Motor neuron (in vitro differentiated cells): Measurements from ENCODE around the gene DLG3. TPM values are rescaled to one million over a fixed set of nuclear protein-coding genes. Genes with fewer than 3 reads are reported as not detected.

Experiments used
- ATAC-seq, 8 experiments: fragments of 200-7000 bp; cut with Tn5 transposase; replicated peaks in 6 of 8; 2 replicates each; pipeline ENCODE4 v1.8.0; 2021; ENCODE audit warnings: mild to moderate bottlenecking in 8 of 8, moderate library complexity in 8 of 8
- H3K27ac ChIP-seq, 2 donors: fragments of 250-450 bp; sonication (Bioruptor Pico); 2 replicates each; pipeline ENCODE4 v1.9.0; 2021; ENCODE audit warnings: antibody characterized with exemption in 2 of 2, mild to moderate bottlenecking in 2 of 2, moderate library complexity in 1 of 2
- H3K4me1 ChIP-seq, 2 donors: fragments of 250-450 bp; sonication (Bioruptor Pico); replicated peaks in 1 of 2; 2 replicates each; pipeline ENCODE4 v1.6.1; 2021; ENCODE audit warnings: antibody characterized with exemption in 2 of 2, mild to moderate bottlenecking in 2 of 2, moderate library complexity in 1 of 2
- H3K4me3 ChIP-seq, 5 donors: fragments of 250-450 bp; sonication (Bioruptor Pico); 2 replicates each; pipeline ENCODE4 v1.9.0; 2021; ENCODE audit warnings: antibody characterized with exemption in 5 of 5, mild to moderate bottlenecking in 5 of 5, moderate library complexity in 4 of 5
- WGBS, 10 experiments: fragments of 450-650 bp; shearing (Covaris generic); methylation state at CpG; one replicate each; pipeline ENCODE4 v1.0.0; 2022; 5-methylcytosine and 5-hydroxymethylcytosine counted together
- in situ Hi-C, 9 experiments: fragments of 400-800 bp; cut with MboI; loops; one replicate each; pipeline ENCODE4 v1.15.0; 2021; ENCODE audit warnings: low sequenced_read_pairs in 9 of 9, low pct_unique_long_range_greater_than_20kb in 2 of 9; ENCODE audit not compliant: unreplicated experiment in 9 of 9
- total RNA-seq, 8 experiments: library from RNA; unstranded; fragments of 300-600 nt; gene quantifications; 2 replicates each; pipeline versions ENCODE4 v1.2.3 to v1.2.4, GENCODE V29; 2022

The DLG3 gene
- total RNA-seq, 8 experiments from 2014 or later = 0.61 to 28.7 (median 16.4) TPM

DNA sequence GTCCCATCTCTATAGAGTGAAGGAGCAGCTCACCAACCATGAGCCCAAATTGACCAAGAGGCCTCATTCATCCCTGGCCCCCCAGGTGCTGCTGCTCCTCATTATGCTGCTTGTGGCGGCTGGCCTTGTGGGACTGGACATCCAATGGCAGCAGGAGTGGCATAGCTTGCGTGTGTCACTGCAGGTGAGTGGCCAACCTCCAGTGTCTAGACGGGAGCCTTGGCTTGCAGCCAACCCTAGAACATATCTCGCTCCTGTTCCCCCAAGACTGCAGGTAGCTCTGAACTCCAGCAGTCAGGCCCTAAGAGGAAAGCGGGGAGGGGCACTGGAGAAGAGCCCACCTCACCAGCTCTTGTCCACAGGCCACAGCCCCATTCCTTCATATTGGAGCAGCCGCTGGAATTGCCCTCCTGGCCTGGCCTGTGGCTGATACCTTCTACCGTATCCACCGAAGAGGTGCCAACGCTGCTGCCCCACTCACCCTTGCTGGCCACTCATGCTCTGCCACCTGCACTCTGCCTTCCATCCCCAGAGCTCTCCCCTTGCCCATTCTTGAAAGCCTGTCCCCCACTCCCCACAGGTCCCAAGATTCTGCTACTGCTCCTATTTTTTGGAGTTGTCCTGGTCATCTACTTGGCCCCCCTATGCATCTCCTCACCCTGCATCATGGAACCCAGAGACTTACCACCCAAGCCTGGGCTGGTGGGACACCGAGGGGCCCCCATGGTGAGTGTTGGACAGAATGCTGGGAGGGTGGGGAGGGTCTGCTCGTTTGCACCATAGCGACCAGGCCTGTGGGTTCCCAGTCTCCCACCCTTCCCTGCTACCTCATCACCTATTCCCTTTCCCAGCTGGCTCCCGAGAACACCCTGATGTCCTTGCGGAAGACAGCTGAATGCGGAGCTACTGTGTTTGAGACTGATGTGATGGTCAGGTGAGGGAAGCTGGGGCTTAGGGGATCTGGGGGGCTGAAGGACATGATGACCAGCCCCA, 18.1 kb upstream of the DLG3 start:
- H3K4me1 ChIP-seq = peaks cover 25 to 26% of the 10 kb centered on the region in 2 donors
- no peak overlapping the region for H3K27ac ChIP-seq
- 52% methylated on average over 11 of the region's 15 CpGs; no CpG with 5 or more reads in 9 of the 10 experiments for WGBS, 10 experiments
- H3K4me3 ChIP-seq = no peak overlapping the region
- no peak for ATAC-seq
- in situ Hi-C loops = no loop called here

DNA sequence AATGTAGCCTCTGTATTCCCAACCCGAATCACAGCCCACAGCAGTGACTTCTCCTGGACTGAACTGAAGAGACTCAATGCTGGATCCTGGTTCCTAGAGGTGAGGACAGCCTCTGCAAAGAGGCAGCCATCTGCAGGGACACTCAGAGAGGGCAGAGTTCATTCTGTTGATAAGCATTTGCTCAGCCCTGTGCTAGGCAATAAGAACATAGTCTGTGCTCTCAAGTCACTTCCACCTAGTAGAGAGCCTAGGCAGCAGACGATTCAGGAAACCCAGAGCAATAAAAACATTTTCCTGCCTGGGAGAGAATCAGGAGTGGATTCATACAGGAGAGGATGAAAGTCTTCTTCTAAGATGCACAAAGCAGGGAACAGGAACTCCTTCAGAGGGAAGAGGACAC, 17.3 kb upstream of the DLG3 start:
- H3K4me3 ChIP-seq = no peak overlapping the region
- no peak overlapping the region for H3K27ac ChIP-seq
- peaks cover 17 to 20% of the 10 kb centered on the region in 2 donors for H3K4me1 ChIP-seq
- 16% methylated on average over 2 of the region's 2 CpGs; no CpG with 5 or more reads in 9 of the 10 experiments for WGBS, 10 experiments
- in situ Hi-C loops = no loop called here
- ATAC-seq = no peak

DNA sequence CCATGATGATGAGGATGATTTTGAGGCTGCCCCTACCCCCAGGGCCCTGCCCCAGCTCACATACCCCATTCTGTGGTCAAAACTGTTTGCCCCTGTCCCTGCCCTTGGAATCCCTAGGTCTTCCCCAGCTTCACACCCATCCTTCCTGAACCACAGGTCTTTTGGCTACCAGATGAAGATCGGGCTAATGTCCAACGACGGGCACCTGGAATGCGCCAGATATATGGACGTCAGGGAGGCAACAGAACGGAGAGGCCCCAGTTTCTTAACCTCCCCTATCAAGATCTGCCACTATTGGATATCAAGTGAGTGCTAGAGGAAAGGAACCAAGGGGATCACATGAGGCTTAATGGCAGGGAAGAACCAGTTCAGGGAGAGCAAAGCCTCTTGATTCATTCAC, 14.9 kb upstream of the DLG3 start:
- no peaks in the 10 kb centered on the region for H3K4me1 ChIP-seq
- in situ Hi-C loops = no loop called here
- no peak overlapping the region for H3K4me3 ChIP-seq
- ATAC-seq = no peak
- no peak overlapping the region for H3K27ac ChIP-seq
- WGBS, 10 experiments = 76 to 88% methylated on average over 4 of the region's 6 CpGs; no CpG with 5 or more reads in 8 of the 10 experiments

DNA sequence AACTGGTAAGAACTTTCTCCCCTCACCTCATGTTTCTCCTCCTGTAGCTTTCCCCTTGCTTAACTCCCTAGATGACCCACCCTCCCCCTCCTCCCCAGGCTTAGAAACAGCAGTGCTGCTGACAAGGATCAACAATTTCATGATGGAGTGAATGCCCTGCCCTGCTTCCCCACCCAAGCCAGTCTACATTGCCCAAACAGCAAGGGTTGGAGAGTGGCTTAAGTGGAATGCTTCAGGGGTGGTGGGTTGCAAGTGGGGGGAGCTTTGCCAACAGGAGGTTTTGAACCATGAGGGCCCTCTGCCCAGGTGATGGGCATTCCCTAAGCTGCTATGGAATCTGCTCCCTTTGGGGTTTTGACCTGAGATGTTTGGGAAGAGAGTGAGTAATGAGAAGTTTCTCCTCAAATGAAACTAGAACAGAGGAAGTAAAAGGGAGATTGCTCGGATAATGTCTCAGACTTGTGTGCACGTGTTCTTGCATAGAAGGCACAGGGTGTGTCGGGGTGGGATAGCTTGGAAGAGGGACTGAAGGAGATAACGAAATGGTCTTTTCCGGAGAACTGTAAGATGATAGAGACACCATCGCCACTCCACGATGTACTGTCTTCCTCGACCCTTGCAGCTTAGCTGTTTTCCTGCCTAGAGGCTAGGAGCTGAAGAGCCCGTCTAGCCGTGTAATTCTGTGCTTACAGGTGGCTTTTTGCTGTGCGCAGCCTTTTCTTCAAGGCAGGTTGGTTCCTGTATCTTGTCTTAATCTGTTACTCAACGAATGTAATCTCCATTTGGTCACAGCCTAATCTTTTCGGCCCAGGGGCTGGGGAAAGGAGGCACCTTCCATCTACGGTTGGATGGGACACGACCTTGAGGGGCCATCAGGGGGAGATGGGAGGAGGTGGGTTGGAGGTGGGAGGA, 11.4 kb upstream of the DLG3 start:
- in situ Hi-C loops = no loop called here
- ATAC-seq = no peak
- WGBS, 10 experiments = 54 to 74% (median 63%) methylated on average over 3 to 9 of the region's 15 CpGs; no CpG with 5 or more reads in 6 of the 10 experiments
- peaks cover 13 to 19% of the 10 kb centered on the region in 2 donors for H3K4me1 ChIP-seq
- peak overlapping the region; percentile 52 to 61 (median 56) for H3K4me3 ChIP-seq
- H3K27ac ChIP-seq = no peak overlapping the region

DNA sequence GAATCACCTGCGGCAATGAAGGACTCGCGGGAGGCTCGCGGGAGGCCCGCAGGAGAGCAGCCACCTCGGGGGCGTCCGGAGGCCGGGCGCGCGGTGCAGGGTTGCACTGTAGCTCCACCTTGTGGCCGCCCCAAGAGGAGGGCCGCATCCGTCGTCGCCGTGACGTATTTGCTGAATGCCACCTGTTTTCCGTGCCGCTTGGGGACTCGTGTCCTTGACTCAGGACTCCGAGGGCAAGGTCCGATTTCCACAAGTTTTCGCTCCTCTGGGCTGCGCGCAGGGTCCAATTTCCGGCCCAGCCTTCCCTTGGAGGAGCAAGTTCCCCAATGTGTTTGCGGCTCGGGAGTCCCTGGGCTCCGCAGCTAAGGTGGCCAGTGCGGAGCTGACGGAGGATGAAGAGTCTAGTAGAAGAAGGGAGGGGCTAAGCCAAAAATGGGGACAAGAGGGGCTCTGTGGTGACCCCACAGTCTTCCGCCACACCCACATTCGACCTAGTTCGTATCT, 10.7 kb upstream of the DLG3 start:
- Histone ChIP-seq H3K4me1 (peaks cover 13 to 19% of the 10 kb centered on the region in 2 donors), H3K27ac (peak overlapping the region in 1 of 2 donors; percentile 51), H3K4me3 (peak overlapping the region; percentile 52 to 61 (median 56))
- in situ Hi-C loops = no loop called here
- ATAC-seq = peak; percentile 58 to 76 (median 64)
- WGBS, 10 experiments = 0 to 7% methylated on average over 1 to 3 of the region's 37 CpGs; no CpG with 5 or more reads in 8 of the 10 experiments

DNA sequence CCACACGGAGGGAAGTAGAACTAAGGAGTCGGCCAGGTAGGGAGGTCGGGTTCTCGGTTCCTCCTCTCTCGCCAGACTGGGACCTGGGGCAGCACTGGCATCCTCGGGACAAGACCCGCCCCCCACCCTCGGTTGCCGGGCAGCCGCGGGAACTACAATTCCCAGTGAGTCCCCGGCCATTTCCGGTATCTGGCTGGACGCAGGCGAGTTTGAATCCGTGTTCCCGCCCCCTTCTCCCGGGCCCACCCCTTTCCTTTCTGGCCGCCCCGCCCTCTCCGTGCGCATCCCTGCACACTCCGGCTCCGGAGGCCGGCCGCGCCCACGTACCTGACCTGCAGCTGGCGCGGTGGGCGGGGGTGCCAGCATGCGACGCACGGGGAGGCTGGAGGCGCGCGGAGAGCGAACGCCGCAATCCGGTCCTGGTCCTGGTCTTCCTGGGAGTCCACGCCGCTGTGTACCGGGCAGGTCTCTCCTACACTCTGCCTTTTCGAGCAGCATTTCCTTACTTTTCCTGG, 10.2 kb upstream of the DLG3 start:
- 56% methylated on average over 10 of the region's 45 CpGs; no CpG with 5 or more reads in 9 of the 10 experiments for WGBS, 10 experiments
- H3K4me1 ChIP-seq = peaks cover 13 to 19% of the 10 kb centered on the region in 2 donors
- in situ Hi-C loops = no loop called here
- peak; percentile 79 to 91 (median 85) for ATAC-seq
- H3K4me3 ChIP-seq = peak overlapping the region; percentile 52 to 61 (median 56)
- peak overlapping the region in 1 of 2 donors; percentile 51 for H3K27ac ChIP-seq

DNA sequence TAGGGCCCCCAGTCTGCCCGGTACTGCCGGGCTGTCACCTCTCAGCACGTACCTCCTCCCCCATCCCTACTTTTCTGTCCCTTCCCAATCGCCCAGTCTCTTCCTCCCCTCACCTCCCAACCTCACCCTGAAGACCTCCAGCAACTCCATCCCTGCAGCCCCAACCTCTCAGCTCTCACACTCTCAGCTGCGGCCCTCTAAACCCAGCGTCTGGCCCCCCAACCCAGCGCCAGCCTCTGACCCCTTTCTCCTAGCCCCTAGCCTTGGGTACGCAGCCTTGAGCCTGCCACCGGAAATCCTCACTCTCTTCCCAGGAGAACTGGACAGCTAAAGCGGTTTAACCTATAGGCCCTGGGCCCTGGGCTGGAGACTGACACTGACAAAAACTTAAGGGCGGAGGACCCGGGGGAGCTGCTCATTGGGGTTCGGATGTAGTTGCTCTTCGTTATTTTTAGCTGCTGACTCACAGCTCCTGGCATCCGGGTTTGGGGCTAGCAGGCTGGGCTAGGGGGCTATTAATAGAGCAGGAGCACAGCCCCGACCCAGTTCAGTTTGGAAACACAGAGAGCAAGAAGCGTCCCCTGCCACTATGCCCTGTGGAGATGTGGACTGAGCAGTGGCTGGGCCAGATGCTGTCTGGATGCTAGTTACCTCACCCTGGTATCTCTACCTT, 9.6 kb upstream of the DLG3 start:
- in situ Hi-C loops = no loop called here
- ATAC-seq = peak in 4 of 8 experiments; percentile 1 to 5 (median 4)
- Histone ChIP-seq H3K4me1 (peaks cover 13 to 19% of the 10 kb centered on the region in 2 donors), H3K4me3 (peak overlapping the region; percentile 52 to 61 (median 56)), H3K27ac (no peak overlapping the region)
- 0% methylated on average over 2 of the region's 17 CpGs; no CpG with 5 or more reads in 9 of the 10 experiments for WGBS, 10 experiments

DNA sequence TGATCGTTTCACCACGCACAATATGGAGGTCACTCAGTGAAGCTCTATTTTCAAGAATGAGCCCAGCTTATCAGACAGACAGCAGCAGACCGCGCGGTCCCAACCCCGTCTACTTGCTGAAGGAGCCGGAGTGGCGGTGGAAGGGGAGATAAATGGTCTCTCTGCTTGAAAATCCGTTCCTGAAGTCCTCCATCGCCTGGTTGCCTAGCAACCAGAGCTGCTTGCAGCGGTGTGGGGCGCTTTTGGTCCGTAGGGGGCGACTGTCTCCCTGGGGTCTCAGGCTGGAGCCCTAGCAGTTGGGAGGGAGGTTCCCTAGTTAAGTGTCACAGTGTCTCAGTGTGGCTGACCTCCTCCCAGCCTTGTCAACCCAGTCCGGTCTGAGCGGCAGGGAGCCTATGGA, 8.3 kb upstream of the DLG3 start:
- no peak overlapping the region for H3K27ac ChIP-seq
- H3K4me3 ChIP-seq = peak overlapping the region in 4 of 5 donors; percentile 5 to 17 (median 10)
- WGBS, 10 experiments = 0 to 24% methylated on average over 1 to 9 of the region's 16 CpGs; no CpG with 5 or more reads in 8 of the 10 experiments
- in situ Hi-C loops = no loop called here
- ATAC-seq = peak in 5 of 8 experiments; percentile 11 to 51 (median 42)
- H3K4me1 ChIP-seq = peaks cover 13 to 19% of the 10 kb centered on the region in 2 donors

DNA sequence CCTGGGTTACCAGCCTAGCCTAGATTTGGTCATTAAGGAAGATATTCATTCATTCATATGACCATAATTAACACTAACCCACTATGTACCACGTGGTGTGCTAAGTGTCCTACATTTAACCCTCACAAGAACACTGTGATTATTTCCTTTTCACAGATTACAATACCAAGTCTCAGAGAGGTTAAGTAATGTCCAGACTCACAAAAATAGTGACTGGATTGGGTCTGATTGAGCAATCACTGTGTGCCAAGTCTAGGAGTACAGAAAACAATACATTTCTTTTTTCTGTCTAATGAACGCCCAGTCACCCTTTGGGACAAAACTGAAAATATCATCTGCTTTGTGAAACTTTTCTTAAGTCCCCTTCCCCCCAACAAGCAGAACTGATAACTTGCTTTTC, 7.6 kb upstream of the DLG3 start:
- in situ Hi-C loops = no loop called here
- H3K27ac ChIP-seq = no peak overlapping the region
- H3K4me1 ChIP-seq = peaks cover 13 to 19% of the 10 kb centered on the region in 2 donors
- ATAC-seq = no peak
- no peak overlapping the region for H3K4me3 ChIP-seq
- WGBS, 10 experiments = 0 to 48% (median 38%) methylated on average over 1 to 2 of the region's 2 CpGs; no CpG with 5 or more reads in 6 of the 10 experiments

DNA sequence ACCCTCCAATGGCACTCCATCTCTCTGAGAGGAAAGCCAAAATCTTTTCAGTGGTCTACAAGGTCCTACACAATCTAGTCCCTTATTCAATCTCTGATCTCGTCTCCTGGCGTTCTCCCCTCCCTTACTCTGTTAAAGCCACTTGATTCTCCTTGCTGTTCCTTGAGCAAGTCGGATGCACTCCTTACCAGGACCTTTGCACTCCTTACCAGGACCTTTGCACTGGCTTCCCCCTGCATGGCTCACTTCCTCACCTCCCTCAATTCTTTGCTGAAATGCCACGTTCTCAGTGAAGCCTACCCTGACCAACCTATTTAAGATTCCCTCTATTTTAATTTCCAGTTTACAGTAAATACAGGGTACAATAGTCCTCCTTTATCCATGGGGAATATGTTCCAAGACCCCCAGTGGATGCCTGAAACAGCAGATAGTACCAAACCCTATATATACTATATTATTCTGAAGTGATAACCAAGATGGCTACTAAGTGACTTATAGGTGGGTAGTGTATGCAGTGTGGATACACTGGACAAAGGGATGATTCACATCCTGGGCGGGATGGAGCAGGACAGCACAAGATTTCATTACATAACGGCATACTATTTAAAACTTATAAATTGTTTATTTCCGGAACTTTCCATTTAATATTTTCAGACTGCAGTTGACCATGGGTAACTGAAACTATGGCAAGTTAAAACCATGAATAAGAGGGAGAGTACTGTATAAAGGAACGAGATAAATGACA, 6.5 kb upstream of the DLG3 start:
- peaks cover 13 to 19% of the 10 kb centered on the region in 2 donors for H3K4me1 ChIP-seq
- H3K27ac ChIP-seq = no peak overlapping the region
- in situ Hi-C loops = no loop called here
- no peak for ATAC-seq
- WGBS, 10 experiments = 27 to 100% (median 71%) methylated on average over 1 to 3 of the region's 8 CpGs; no CpG with 5 or more reads in 4 of the 10 experiments
- H3K4me3 ChIP-seq = no peak overlapping the region

DNA sequence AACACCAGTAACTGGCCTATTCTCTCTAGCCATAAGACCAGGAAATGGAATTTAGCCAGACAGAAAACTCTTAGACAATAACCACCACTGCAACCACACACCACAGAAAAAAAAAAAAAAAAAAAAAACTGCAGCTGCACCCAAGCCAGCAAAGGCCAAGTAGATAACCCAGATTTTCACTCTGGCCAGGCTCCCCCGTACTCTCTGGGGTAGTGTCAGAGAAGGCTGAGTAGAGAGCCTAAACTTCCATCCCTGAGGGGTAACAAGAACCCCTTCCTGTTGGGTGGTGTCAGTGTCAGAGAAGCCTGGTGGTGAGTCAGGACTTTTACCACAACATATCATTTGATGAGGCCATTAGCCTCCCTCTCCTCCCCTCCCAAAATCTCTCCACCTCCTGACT, 5.6 kb upstream of the DLG3 start:
- H3K4me3 ChIP-seq = no peak overlapping the region
- no peak overlapping the region for H3K27ac ChIP-seq
- ATAC-seq = no peak
- 50% methylated on average over 1 of the region's 1 CpG; no CpG with 5 or more reads in 9 of the 10 experiments for WGBS, 10 experiments
- in situ Hi-C loops = no loop called here
- H3K4me1 ChIP-seq = peaks cover 13 to 20% of the 10 kb centered on the region in 2 donors
